Amniotic stem cell (primary cell): Measurements from ENCODE around the gene NEK4.

Experiments
- DNase-seq: peaks from one replicate; lab custom pipeline; 2025; lab: John Stamatoyannopoulos, UW

NEK4 gene

DNA sequence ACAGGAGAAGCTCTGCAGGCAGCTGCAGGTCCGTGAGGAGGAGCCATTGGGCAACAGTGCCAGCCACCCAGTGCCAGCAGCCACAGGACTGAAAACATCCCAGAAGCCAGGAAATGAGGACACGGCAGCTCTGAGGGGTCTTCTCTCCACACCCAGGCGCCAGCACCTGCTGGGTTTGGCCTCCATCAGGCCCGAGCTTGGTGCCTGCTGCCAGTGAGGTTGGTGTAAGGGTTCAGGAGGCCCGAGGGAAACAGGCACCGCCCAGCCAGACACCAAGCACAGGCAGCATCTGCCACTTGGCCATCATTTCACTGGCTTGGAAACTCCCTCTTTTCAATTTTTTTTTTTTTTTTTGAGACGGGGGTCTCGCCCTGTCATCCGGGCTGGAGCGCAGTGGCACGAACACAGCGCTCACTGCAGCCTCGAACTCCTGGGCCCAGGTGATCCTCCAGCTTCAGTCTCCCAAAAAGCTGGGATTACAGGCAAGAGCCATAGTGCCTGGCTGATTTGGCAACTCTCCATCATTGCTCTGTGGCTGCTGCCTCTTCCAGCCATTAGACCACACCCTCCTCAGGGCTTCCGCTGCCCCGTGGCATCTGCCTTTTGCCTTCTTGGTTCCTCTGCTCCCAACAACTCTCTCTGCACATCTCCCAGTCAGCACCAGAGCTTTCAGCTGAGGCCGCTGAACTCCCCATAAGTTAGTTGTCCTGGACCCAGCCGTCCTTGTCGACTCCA is 22.4 kb upstream of the NEK4 start:
- no peak for DNase-seq

- DNase-seq = no peak
Observed at GRCh38 chr3:52792413-52792812, 21.7 kb upstream of the NEK4 start.

- DNase-seq = no peak
Observed at GRCh38 chr3:52791928-52792327, 21.2 kb upstream of the NEK4 start.

DNA sequence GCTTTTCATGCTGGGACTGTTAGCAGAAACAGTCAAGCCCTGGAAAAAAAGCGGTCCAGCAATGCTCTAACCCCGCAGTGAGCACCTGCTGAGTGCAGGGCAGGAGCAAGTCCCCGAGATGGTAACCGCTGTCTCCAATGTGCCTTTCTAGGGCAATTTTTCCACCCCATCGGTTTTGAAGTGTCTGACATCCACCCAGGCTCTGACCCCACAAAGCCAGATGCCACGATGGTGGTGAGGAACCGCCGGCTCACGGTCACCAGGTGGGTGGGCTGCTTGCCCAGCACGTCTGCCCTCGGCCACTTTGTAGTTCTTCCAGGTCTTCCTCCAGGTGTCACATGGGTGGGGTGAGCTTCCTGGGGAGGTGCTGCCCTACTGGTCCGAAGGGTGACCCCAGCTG is 20.6 kb upstream of the NEK4 start:
- no peak for DNase-seq

DNA sequence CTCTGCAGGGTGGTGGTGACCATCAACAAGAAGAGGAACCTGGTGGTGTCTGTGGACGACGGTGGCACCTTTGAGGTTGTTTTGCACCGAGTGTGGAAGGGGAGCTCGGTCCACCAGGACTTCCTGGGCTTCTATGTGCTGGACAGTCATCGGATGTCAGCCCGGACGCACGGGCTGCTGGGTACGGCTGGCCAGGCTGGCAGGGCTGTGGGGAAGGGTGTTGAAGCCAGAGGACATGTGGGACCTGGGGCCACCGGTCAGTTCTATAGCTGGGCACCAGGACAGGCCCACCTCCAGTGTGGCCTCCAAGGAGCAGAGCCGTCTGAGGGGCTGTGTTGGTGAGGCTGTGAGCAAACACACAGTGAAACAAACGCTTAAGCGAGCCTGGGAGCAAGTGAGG is 20.0 kb upstream of the NEK4 start:
- no peak for DNase-seq

GRCh38 chr3:52790337-52790736 is 19.6 kb upstream of the NEK4 start:
- DNase-seq = no peak

GRCh38 chr3:52789746-52790040 is 19.0 kb upstream of the NEK4 start:
- DNase-seq = no peak

GRCh38 chr3:52788890-52789745 is 18.4 kb upstream of the NEK4 start:
- no peak for DNase-seq

GRCh38 chr3:52787672-52788625 is 17.2 kb upstream of the NEK4 start:
- DNase-seq = no peak

- no peak for DNase-seq
Observed at GRCh38 chr3:52787246-52787645, 16.5 kb upstream of the NEK4 start.

- DNase-seq = no peak
Observed at GRCh38 chr3:52786330-52787215, 15.8 kb upstream of the NEK4 start.

GRCh38 chr3:52784931-52785590 is 14.3 kb upstream of the NEK4 start:
- DNase-seq = no peak

DNA sequence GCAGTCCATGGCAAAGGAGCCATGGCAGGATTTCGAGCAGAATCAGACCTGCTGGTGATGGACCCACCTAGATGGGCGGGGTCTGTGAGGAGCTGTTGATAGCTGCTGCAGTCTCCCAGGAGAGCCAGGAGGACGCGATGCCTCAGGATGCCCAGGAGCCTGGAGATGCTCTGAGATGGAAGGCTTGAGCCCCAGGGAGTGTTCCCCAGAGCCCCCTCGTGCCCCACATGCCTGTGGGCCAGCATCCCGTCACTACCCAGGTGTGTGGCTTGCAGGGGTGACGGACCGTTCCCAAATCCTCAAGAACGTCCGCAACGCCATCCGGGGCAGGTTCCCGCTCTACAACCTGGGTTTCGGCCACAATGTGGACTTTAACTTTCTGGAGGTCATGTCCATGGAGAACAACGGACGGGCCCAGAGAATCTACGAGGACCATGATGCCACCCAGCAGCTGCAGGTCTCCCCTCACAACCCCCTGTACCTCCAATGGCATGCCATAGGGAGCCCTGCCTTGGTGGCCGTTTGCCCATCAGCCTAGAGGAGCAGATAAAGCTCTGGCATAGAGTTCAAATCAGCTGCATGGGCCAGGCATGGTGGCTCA is 13.4 kb upstream of the NEK4 start:
- no peak for DNase-seq

DNA sequence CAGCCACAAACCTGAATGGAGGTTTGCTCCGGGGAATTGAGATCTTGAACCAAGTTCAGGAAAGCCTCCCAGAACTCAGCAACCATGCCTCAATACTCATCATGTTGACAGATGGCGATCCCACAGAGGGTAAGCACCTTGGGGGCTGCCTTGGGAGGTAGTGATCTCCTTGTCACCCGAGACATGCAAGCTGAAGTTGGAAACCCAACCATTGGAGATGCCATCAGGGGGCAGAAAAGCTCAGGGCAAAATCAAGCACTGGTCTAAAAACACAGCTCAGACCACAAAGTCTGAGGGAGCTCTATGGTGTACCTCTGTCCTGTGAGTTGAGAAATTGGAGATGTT is 12.4 kb upstream of the NEK4 start:
- DNase-seq = no peak

- DNase-seq = no peak
Observed at GRCh38 chr3:52782412-52783210, 11.9 kb upstream of the NEK4 start.

- no peak for DNase-seq
Observed at GRCh38 chr3:52781741-52782140, 11.0 kb upstream of the NEK4 start.

GRCh38 chr3:52779837-52780585 is 9.3 kb upstream of the NEK4 start:
- DNase-seq = no peak

GRCh38 chr3:52779011-52779836 is 8.5 kb upstream of the NEK4 start:
- no peak for DNase-seq
